ENCODE data around the gene PACS2. TPM values are rescaled to one million over a fixed set of nuclear protein-coding genes. Genes with fewer than 3 reads are reported as not detected.
"Not testable (repeated sequence)": the region's sequence is repeated elsewhere in the genome, so short reads cannot be mapped to it uniquely, and the experiment has no call there.

PACS2 gene
- total and polyA plus RNA-seq, 4 donors = 69.2 to 177 (median 123) TPM

GRCh38 chr14:105323663-105324062 lies 9.1 kb downstream of the PACS2 start:
- Histone ChIP-seq H3K4me3 (ENCODE audit: low read depth, low read length) (no peak overlapping the region), H3K9me3 (ENCODE audit: control insufficient read depth, insufficient read depth, low read length) (no peaks in the 10 kb centered on the region), H3K36me3 (ENCODE audit: control insufficient read depth, insufficient read depth, low read length) (peaks cover 50% of the 10 kb centered on the region), H3K27ac (ENCODE audit: low read depth, low read length) (no peak overlapping the region), H3K27me3 (ENCODE audit: control insufficient read depth, insufficient read depth, low read length) (no peaks in the 10 kb centered on the region), H3K4me1 (ENCODE audit: control insufficient read depth, insufficient read depth, low read length) (peaks cover 56% of the 10 kb centered on the region)
- 73% methylated on average over 13 of the region's 13 CpGs for WGBS (ENCODE audit: insufficient coverage)
- no peak for DNase-seq (ENCODE audit: low read depth in 4 of 6, low spot score in 6 of 6)

- DNase-seq (ENCODE audit: low read depth in 4 of 6, low spot score in 6 of 6) = no peak
- no peak overlapping the region for H3K4me3 ChIP-seq (ENCODE audit: low read depth, low read length)
- no peaks in the 10 kb centered on the region for H3K27me3 ChIP-seq (ENCODE audit: control insufficient read depth, insufficient read depth, low read length)
- WGBS (ENCODE audit: insufficient coverage) = 58% methylated on average over 27 of the region's 30 CpGs
- H3K27ac ChIP-seq (ENCODE audit: low read depth, low read length) = no peak overlapping the region
- H3K4me1 ChIP-seq (ENCODE audit: control insufficient read depth, insufficient read depth, low read length) = peaks cover 61% of the 10 kb centered on the region
- peaks cover 50% of the 10 kb centered on the region for H3K36me3 ChIP-seq (ENCODE audit: control insufficient read depth, insufficient read depth, low read length)
- H3K9me3 ChIP-seq (ENCODE audit: control insufficient read depth, insufficient read depth, low read length) = no peaks in the 10 kb centered on the region
These were observed 9.7 kb downstream of the PACS2 start for GRCh38 chr14:105324080-105324778.

- Histone ChIP-seq H3K27ac (ENCODE audit: low read depth, low read length) (no peak overlapping the region), H3K36me3 (ENCODE audit: control insufficient read depth, insufficient read depth, low read length) (peaks cover 57% of the 10 kb centered on the region), H3K27me3 (ENCODE audit: control insufficient read depth, insufficient read depth, low read length) (no peaks in the 10 kb centered on the region), H3K9me3 (ENCODE audit: control insufficient read depth, insufficient read depth, low read length) (no peaks in the 10 kb centered on the region), H3K4me1 (ENCODE audit: control insufficient read depth, insufficient read depth, low read length) (peaks cover 67% of the 10 kb centered on the region), H3K4me3 (ENCODE audit: low read depth, low read length) (no peak overlapping the region)
- no peak for DNase-seq (ENCODE audit: low read depth in 4 of 6, low spot score in 6 of 6)
- WGBS (ENCODE audit: insufficient coverage) = 77% methylated on average over 11 of the region's 12 CpGs
These were observed 10.3 kb downstream of the PACS2 start for GRCh38 chr14:105324871-105325270.

GRCh38 chr14:105325303-105325702 lies 10.8 kb downstream of the PACS2 start:
- Histone ChIP-seq H3K4me3 (ENCODE audit: low read depth, low read length) (no peak overlapping the region), H3K9me3 (ENCODE audit: control insufficient read depth, insufficient read depth, low read length) (no peaks in the 10 kb centered on the region), H3K36me3 (ENCODE audit: control insufficient read depth, insufficient read depth, low read length) (peaks cover 58% of the 10 kb centered on the region), H3K27ac (ENCODE audit: low read depth, low read length) (no peak overlapping the region), H3K4me1 (ENCODE audit: control insufficient read depth, insufficient read depth, low read length) (peaks cover 71% of the 10 kb centered on the region), H3K27me3 (ENCODE audit: control insufficient read depth, insufficient read depth, low read length) (no peaks in the 10 kb centered on the region)
- DNase-seq (ENCODE audit: low read depth in 4 of 6, low spot score in 6 of 6) = no peak
- 57% methylated on average over 9 of the region's 9 CpGs for WGBS (ENCODE audit: insufficient coverage)

GRCh38 chr14:105325716-105326567 lies 11.4 kb downstream of the PACS2 start:
- Histone ChIP-seq H3K4me3 (ENCODE audit: low read depth, low read length) (no peak overlapping the region), H3K4me1 (ENCODE audit: control insufficient read depth, insufficient read depth, low read length) (peaks cover 77% of the 10 kb centered on the region), H3K27ac (ENCODE audit: low read depth, low read length) (no peak overlapping the region), H3K36me3 (ENCODE audit: control insufficient read depth, insufficient read depth, low read length) (peaks cover 62% of the 10 kb centered on the region), H3K9me3 (ENCODE audit: control insufficient read depth, insufficient read depth, low read length) (no peaks in the 10 kb centered on the region), H3K27me3 (ENCODE audit: control insufficient read depth, insufficient read depth, low read length) (no peaks in the 10 kb centered on the region)
- WGBS (ENCODE audit: insufficient coverage) = 78% methylated on average over 27 of the region's 27 CpGs
- no peak for DNase-seq (ENCODE audit: low read depth in 4 of 6, low spot score in 6 of 6)

GRCh38 chr14:105326568-105326867 lies 12.0 kb downstream of the PACS2 start:
- Histone ChIP-seq H3K36me3 (ENCODE audit: control insufficient read depth, insufficient read depth, low read length) (peaks cover 62% of the 10 kb centered on the region), H3K4me1 (ENCODE audit: control insufficient read depth, insufficient read depth, low read length) (peaks cover 79% of the 10 kb centered on the region), H3K27ac (ENCODE audit: low read depth, low read length) (no peak overlapping the region), H3K4me3 (ENCODE audit: low read depth, low read length) (no peak overlapping the region), H3K27me3 (ENCODE audit: control insufficient read depth, insufficient read depth, low read length) (no peaks in the 10 kb centered on the region), H3K9me3 (ENCODE audit: control insufficient read depth, insufficient read depth, low read length) (peaks cover under 1% of the 10 kb centered on the region)
- WGBS (ENCODE audit: insufficient coverage) = 78% methylated on average over 8 of the region's 9 CpGs
- no peak for DNase-seq (ENCODE audit: low read depth in 4 of 6, low spot score in 6 of 6)

- Histone ChIP-seq H3K36me3 (ENCODE audit: control insufficient read depth, insufficient read depth, low read length) (peaks cover 62% of the 10 kb centered on the region), H3K27me3 (ENCODE audit: control insufficient read depth, insufficient read depth, low read length) (no peaks in the 10 kb centered on the region), H3K27ac (ENCODE audit: low read depth, low read length) (no peak overlapping the region), H3K4me3 (ENCODE audit: low read depth, low read length) (no peak overlapping the region), H3K9me3 (ENCODE audit: control insufficient read depth, insufficient read depth, low read length) (peaks cover 1% of the 10 kb centered on the region), H3K4me1 (ENCODE audit: control insufficient read depth, insufficient read depth, low read length) (peaks cover 79% of the 10 kb centered on the region)
- 64% methylated on average over 34 of the region's 34 CpGs for WGBS (ENCODE audit: insufficient coverage)
- no peak for DNase-seq (ENCODE audit: low read depth in 4 of 6, low spot score in 6 of 6)
These were observed 12.5 kb downstream of the PACS2 start for GRCh38 chr14:105326891-105327694.

- H3K27me3 ChIP-seq (ENCODE audit: control insufficient read depth, insufficient read depth, low read length); H3K9me3 ChIP-seq (ENCODE audit: control insufficient read depth, insufficient read depth, low read length); H3K27ac ChIP-seq (ENCODE audit: low read depth, low read length); DNase-seq (ENCODE audit: low read depth in 4 of 6, low spot score in 6 of 6); H3K4me3 ChIP-seq (ENCODE audit: low read depth, low read length): not testable (repeated sequence)
- Histone ChIP-seq H3K4me1 (ENCODE audit: control insufficient read depth, insufficient read depth, low read length) (peaks cover 79% of the 10 kb centered on the region), H3K36me3 (ENCODE audit: control insufficient read depth, insufficient read depth, low read length) (peaks cover 62% of the 10 kb centered on the region)
- 27% methylated on average over 17 of the region's 17 CpGs for WGBS (ENCODE audit: insufficient coverage)
These were observed 13.1 kb downstream of the PACS2 start for GRCh38 chr14:105327695-105328045.

- H3K27ac ChIP-seq (ENCODE audit: low read depth, low read length) = no peak overlapping the region
- no peak for DNase-seq (ENCODE audit: low read depth in 4 of 6, low spot score in 6 of 6)
- no peaks in the 10 kb centered on the region for H3K27me3 ChIP-seq (ENCODE audit: control insufficient read depth, insufficient read depth, low read length)
- peaks cover 83% of the 10 kb centered on the region for H3K4me1 ChIP-seq (ENCODE audit: control insufficient read depth, insufficient read depth, low read length)
- H3K9me3 ChIP-seq (ENCODE audit: control insufficient read depth, insufficient read depth, low read length) = peaks cover 1% of the 10 kb centered on the region
- peaks cover 65% of the 10 kb centered on the region for H3K36me3 ChIP-seq (ENCODE audit: control insufficient read depth, insufficient read depth, low read length)
- WGBS (ENCODE audit: insufficient coverage) = 79% methylated on average over 9 of the region's 12 CpGs
- H3K4me3 ChIP-seq (ENCODE audit: low read depth, low read length) = no peak overlapping the region
These were observed 13.6 kb downstream of the PACS2 start for GRCh38 chr14:105328070-105328677.
